Measurements from ENCODE around the gene SLC25A12.

DNA sequence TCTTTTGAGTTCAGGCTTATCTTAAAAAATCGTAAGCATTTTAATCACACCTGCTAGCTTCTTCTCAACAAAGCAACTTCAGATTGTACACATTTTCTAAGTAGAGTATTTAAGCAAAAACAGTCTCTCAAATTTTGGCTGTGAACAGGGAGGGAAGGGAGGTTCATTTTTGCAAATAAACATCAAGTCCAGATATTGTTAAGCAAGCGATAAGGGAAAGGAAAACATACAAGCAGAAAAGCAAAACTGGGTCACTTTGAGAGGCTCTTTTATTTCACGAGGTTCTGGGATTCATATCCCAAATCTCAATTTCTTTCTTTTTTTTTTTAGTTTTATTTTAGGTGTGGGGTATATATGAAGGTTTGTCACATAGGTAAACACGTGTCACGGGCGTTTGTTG is 79.9 kb downstream of the SLC25A12 start:
- TF ChIP-seq, protein P1, sequence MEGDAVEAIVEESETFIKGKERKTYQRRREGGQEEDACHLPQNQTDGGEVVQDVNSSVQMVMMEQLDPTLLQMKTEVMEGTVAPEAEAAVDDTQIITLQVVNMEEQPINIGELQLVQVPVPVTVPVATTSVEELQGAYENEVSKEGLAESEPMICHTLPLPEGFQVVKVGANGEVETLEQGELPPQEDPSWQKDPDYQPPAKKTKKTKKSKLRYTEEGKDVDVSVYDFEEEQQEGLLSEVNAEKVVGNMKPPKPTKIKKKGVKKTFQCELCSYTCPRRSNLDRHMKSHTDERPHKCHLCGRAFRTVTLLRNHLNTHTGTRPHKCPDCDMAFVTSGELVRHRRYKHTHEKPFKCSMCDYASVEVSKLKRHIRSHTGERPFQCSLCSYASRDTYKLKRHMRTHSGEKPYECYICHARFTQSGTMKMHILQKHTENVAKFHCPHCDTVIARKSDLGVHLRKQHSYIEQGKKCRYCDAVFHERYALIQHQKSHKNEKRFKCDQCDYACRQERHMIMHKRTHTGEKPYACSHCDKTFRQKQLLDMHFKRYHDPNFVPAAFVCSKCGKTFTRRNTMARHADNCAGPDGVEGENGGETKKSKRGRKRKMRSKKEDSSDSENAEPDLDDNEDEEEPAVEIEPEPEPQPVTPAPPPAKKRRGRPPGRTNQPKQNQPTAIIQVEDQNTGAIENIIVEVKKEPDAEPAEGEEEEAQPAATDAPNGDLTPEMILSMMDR (IDR thresholded peaks at IDR 0.05 in 8 of 11, conservative IDR thresholded peaks at IDR 0.05 in 3 of 11): no peak
- no peak for TF ChIP-seq POLR2AphosphoS5 (IDR thresholded peaks at IDR 0.05)
- TF ChIP-seq POLR2A (IDR thresholded peaks at IDR 0.05): no peak

All from spleen (tissue), 7 donors.